Measurements from ENCODE around the gene ZNF697. TPM values are rescaled to one million over a fixed set of nuclear protein-coding genes. Genes with fewer than 3 reads are reported as not detected.

The ZNF697 gene
- polyA plus RNA-seq, 5 donors, result 19.6 to 27.7 (median 25.2) TPM

DNA sequence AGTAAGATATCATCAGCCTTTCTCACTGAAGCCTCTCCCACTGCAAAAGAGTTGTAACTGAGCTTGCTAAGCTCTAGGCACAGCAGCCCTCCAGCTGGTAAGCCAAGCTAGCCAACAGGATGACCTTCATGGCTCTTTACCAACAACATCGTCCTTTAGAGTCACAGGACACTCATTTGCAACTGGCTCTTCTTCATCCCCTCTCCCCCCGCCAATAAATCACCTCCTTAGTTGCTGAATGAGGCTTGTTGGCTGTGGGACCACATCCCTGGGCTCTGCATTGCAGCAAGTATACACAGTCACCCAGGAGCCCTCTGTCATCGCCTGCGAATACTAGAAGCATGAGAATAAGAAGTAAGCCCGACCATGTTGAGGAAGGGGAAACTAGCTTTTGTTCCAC is 16.0 kb upstream of the ZNF697 start:
- DNase-seq, result no peak

DNA sequence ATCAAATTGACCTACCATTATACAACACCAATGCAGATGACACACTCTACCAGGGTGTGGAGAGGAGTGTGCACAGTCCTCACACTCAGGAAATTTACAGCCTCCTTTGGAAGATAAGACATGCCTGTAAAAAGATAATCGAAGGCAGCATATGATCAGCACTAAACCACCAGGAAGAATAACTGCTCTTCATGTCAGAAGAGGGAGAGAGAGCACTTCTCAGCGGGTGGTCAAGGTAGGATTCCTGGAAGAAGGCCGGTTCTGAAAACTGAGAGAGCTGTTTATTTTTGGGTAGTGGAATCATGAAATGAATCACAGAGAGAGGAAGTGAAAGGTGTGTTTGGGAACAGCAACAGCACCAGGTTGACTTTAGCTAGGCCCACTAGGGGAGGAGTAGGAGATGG is 14.0 kb upstream of the ZNF697 start:
- DNase-seq, result no peak

DNA sequence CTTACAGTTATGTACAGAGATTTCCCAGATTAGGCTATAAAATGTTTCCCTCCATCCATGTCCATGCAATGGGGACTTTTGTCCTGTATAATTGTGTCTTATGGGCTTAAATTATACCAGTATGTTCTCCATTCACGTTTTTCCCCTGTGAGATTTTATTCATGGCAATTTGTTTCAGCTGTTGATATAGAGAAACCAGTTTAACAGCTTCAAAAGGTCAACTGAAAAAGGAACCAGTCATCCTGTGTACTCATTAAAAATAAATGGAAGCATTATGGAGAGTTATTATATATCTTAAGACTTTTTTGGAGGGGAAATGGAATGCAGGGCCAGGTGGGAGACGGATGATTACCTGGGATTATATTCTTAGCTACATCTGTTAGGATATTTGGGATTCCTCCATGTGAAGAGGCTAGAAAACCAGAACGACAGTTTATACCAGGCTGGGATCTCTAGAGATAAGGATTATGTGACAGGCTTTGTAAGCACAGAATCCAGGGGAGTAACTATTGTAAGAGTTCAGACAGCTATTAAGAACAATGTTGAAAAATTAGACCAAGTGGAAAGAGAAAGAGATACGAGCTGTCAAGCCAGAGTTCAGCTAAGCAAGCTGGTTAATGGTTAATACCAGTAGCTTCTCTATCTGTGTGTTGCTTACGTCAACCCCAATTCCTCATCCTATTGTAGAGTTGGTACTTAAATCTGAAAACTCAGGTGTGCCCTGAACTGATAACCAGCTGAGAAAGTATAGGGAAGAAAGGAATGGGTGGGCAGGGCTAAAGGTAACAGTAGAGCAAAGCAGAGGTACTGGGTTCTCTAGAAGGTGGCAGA is 12.4 kb upstream of the ZNF697 start:
- DNase-seq, result no peak

DNA sequence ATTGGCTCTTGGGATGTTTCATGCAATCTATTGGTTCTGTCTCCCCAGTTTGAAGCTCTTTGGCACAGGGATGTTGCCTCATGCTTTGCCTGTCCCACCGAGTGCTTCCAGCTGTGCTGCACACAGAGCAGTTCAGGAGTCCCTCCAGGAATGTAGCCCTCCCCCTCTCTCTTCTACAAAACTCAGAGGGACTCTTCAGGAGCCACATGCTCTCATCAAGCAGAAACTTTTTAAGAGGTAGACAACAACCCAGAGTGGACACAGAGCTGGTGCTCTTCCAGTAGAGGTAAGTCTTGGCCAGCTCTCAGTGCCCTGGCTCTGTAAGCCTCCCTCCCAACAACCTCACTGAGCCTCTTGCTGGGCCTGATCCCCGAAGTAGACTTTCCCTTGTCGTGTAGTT is 11.6 kb upstream of the ZNF697 start:
- peak; percentile 72 to 77 for DNase-seq

DNA sequence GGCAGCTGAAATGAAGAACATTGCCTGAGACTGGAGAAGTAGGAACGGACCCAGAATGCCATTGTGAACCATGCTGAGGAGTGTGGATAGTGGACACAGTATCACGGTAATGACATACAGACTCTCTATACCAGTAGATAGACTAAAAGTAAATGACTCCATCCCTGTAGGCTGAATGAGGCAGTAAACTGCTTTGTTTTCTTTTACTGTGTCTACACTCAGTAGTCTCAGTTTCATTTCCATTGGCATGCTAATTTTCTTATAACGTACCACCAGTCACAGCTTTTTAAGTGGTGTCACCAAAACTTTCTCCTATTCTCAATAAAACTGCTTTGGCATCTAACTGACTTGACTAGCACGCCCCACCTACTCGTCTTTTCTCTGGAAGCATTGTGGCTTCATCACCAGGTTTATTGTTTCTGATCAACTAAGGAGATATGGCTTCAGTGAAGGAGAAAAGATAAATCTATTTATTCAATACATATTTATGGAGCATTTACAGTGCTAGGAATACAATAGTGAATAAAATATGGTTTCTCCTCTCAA is 8.4 kb upstream of the ZNF697 start:
- no peak for DNase-seq

DNA sequence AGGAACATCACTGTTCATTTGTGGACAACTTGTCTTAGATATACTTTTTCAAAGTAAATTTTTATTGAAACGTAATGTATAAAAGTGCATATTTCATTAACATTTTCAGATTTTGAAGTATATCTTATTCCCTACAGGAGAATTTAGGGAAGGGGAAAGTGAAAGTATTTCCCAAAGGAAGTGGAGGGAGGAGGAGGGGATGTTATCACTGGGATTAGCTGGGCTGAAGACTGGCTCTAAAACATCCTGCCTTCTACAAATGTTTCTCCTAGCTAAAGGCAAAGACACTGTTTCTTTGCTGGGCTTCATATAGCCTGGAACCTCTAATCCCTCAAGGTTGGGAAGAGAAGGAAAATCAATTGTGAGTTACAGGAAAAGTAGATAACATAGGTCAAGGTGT is 7.1 kb upstream of the ZNF697 start:
- no peak for DNase-seq

DNA sequence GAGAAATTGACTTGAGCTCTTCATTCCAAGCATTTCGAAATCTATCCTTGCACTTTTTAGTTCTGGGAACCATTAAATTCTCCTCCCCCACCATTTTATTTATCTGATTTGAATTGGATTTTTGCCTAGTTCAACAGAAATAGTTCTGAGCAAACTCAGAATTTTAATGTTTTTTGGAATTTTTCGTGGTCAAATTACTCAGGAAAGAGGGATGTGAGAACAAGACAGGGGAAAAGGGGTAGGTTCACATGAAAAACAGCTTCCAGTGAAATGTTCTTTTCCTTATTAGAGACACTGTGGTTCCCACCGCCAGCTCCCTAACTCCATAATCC is 5.7 kb upstream of the ZNF697 start:
- no peak for DNase-seq

DNA sequence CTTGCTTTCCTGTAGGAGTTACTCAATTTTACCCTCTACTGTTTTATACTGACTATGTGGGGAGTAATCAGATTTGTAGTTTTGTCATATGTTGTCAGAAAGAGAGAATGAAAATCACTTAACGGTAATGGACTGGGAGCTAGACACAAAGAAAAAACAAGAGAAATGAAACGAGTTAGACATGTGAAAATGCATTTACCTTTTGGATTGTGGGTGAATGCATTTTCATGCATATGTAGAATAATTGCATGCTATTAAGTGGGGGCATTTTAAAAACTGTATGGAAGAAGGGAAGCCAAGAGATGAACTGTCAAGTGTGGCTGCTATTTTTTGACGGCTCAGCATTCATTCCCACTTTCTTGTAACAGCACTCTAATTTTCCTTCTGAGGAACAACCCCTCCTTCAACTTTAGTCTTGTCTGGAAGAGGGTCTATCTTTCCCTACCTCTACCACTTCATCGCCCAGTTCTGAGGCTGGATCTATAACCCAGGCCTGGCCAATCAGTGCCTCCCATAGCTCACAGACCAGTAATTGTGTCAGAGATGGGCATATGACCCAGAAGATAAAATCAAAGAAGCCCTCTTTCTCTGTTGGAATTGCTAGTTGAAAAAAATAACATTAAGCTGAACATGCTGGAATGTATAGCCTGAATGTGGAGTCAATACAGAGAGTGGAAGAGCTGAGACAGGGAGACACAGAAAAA is 5.2 kb upstream of the ZNF697 start:
- DNase-seq, result no peak

DNA sequence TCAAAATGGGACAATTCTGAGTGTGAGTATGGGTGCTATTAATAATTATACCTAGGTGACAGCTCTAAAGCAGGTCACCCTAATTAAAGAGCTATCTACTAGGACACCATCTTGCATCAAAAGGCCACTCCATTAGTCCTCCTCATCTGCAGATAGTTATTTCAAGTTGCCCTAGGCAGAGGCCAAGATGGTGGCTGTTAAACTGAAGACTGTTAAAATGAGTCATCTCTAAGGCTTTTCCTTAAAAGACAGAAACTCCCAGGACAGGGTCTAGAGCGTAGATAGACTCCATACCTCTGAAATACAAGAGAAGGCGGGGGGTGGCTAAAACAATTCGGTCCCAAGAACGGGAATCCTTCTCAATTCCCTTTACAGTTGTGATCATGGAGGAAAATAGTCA is 4.5 kb upstream of the ZNF697 start:
- no peak for DNase-seq

DNA sequence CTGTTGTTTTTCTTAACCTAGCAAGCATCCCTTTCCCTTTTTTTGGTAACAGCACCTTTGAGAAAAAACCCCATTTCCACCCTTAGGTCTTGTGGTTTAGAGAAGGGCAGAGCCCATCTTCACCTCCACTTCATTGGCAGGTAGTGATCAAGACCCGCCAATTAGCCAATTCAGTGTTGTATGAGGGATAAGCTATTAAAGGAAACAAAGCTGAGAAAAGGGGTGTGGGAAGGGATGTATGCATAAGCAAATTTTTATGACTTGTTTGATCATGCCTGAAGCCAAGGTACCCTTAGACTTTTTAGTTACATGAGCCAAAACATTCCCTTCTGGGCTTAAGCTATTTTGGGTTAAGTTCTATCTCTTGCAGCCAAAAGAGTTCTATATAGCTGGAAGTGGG is 3.6 kb upstream of the ZNF697 start:
- DNase-seq, result no peak

DNA sequence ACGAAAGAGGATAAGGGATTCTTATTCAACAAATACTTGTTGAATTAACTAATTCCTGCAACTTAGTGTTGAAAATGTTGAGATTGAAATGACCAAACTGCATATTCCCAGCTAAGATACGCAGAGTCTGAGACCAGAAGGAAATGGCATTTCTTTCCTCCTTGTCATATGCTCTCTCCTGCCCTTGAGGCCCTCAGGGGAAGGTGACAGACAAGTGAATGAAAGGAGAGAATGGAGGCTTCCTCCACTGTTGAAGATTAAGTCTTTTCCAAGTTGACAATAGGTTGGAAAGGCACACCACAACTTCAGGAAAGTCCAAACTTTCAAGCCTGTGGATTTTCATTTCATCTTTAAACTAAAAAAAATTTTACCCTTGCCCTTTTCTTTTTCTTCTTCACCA is 3.1 kb upstream of the ZNF697 start:
- DNase-seq, result no peak

DNA sequence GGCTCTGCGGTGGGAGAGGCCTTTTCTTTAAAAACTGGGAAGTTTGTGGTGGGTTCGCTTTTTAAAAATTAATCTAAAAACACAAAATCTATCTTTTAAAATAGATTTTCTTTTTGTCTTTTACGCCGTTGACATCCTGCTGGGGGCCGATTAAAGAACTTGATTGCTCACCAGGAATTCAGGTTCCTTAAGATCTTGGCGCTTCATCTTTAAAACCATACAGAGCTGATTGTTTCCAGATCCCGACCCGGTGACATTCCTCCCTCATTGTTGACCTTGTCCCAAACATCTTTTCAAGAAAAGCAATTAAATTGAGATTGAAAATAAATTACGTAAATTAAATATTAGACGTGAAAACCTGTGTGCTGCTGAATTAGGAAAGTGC is 546 bp upstream of the ZNF697 start:
- no peak for DNase-seq

DNA sequence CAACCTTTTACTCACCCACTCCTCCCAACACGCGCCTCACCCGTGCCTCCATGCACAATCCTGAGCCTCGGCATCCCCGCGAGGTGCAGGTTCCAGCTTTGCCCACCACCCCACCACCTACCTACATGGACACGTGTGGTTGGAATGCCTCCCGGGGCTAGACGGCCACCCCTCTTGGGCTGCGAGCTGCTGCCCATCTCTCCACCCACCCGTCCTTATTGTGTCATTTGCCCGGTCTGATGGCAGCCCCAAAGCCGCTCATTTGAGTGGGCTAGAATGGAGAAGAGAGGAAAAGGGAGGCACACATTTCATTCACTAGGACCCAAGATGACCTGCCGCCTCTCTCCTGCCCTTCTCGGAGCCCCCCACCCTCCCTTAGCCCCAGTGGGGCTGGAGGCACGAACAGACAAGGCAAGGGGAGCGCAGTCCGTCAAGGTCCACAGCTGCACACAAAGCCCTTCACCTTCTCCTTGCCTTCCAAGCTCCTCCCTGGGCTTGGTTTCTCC is 785 bp downstream of the ZNF697 start:
- no peak for DNase-seq

DNA sequence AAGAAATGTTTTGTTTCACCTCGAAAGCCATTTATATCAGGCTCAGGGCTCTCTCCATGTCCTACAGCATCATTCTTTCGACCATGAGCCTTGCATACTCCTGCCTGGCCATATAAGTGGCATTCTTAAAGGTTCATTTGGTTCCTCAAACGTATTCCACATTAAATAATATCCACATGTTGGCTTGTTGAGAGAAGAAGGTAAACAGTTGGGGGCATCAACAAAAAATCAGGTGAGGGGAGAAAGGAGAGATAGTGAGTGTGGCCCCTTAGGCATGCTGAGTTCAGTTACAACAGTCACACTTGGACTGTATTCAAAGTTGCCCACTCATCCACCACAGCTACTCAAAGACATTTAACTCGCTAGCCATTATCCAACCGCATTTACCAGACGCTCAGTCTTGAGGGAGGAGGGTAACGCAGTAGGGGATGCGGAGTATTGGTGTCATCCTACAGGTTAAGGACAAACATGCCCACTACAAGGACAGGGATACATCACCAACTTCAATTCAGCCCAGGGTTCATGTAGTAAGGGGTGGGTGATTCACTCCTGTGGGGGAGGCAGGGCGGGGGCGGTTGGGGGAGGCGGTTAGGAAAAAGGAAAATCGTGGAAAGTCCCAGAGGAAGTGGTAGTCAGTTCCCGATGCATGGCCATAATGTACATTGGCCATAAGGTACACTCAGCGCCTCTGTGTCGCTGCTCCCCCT is 1.4 kb downstream of the ZNF697 start:
- DNase-seq, result no peak

DNA sequence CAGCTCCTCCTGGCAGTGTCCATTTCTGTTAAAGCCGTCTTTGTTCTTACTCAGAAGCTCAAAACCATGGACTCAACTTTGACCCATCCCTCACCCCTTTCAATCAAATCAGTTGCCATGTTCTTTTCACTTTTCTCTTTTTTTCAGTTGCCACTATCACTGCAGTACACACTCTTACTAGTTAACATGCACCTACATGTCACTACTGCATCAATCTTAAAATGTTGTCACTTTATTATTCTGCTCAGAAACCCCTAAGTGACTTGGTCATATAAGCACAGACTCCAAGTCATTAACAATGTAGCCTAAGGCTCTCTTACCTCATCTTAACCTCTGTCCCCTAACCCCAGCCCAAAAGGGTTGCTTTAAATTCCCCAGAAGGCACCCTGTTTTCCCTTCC is 9.0 kb downstream of the ZNF697 start:
- DNase-seq, result no peak

DNA sequence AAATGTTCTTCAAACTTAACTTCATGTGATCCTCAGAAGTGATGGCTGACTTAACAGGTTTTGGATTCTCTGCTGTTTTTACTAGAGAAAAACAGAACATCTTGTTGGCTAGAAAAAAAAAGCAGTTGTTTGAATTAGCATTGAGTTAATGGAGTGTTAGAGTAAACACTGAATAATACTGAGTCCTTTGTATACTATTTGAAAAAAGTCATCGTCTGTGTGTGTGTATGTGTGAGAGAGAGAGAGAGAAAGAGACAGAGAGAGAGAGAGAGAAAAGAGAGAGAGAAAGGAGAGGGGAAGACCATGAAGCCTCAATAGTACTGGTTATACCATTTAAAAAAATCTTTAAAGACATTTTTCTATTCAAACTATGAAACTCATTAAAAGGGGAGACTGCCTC is 10.4 kb downstream of the ZNF697 start:
- DNase-seq, result peak in 1 of 2 donors; percentile 44

DNA sequence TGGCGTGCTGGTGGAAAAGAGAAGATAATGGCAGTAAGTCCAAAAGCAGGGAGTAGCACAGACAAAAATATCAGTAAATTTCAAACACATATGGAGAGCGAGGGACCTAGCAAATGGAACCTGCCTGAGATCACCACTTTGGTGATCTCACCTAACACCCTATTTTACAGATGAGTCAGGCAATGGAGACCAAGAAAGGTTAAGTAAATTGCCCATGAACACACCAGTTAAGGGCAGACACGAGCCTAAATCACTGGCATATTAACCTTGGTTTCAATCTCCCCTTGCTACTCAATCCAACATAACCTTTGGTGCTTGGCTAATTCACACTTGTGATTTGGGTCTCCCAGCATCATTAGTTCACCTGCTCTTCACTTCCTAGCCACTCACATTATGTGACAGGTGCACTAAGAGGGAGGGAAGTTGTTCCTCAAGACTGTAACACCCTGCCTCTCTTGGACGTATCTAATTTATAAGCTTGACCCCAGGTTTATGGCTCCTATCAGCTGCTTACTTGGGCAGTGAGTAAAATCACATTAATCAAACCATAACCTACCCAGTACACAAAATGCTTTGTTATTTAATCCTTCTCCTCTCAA is 11.5 kb downstream of the ZNF697 start:
- DNase-seq, result no peak

DNA sequence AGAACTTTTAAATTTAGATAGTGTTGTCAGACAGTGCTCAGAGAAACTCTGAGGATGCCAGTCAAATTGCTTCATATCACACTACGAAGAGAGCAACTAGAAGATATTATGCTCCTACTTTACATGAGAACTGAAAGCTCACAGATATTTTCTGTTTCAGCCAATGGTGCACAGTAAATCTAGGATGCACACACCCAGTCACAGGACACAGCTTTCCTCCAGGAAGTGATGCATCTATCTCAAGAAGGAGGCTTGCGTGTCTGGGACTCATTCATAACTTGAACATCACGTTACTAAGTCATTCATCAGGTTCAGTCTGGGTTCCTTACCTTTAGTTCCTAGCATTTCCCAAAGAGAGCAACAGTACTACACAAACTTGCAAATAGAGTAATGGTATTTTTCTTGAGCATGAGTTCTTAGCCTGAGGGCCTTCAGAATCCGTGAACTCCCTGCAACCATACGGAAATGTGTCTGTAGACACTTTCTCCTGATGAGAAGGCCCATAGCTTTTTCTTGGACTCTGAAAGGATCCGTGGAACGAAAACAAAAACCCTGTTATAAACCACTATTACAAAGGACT is 12.2 kb downstream of the ZNF697 start:
- no peak for DNase-seq

DNA sequence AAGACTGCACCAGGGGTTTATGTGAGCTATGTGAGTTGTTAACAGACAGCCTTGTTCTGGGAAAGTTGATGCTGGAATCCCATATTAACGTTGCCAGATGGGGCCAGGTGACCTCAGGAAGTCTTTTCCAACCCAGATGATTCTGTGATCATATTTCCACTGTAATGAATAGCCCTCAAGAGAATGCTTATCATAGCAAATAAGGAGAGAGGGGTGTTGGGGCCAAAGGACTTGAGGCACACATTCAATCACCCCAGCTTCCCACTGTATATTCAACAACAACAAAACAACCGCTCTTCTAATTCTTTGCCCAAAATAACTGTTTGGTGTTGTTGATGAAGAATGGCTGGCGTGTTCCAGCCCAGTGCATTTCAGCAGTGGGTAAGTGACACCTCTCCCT is 14.1 kb downstream of the ZNF697 start:
- DNase-seq, result peak; percentile 59 to 72

DNA sequence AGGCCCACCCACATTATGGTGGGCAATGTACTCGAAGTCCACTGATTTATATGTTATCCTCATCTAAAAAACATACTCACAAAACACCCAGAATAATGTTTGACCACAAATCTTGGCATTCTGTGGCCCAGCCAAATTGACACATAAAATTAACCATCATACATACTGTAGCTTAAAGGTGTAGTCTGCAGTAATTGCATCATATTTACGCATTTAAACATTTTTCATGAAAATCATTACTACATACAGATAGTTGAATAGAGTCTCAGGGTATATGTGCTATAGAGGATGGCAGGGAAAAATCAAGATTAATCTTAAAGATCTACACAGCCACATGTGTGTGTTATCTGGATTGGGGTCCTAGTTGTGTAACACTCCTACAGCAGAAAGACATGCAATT is 14.5 kb downstream of the ZNF697 start:
- DNase-seq, result no peak

DNA sequence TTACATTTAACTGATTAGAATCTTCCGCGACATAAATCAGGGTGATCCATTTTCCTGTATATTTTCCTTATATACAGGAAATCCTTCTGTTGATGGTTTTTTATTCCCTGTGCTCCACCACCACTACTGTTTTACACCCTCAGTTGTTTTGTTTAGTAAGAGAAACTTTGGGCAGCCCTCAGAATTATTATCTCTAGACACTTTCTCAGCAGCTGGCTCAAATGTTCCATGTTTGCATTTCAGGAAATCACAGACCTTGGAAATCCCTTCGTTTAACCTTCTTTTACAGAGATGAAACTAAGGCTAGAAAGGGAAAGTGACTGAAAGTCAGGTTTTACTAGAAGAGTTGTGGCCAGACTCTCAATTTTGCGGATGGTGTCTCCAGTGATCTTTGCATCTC is 15.2 kb downstream of the ZNF697 start:
- no peak for DNase-seq

DNA sequence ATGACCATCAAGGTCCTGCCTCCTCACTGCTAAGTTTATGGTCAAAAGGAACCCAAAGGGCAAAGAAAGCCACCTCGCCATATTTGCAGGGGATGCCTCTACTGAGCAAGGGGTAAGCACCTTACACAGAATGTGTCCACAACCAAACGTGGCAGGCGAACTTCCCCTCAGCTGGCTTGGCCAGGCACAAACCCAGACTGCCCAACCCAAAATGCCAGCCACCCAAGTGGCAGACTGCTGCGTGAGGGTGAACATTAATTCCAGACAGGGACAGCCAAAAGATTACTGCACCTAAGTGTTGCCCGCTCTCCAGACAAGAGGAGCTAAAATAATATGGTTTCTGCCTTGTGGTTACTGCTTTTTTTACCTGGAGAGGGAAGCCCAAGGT is 16.0 kb downstream of the ZNF697 start:
- no peak for DNase-seq
